ENCODE measurements around the gene GPR108.

- TF ChIP-seq EP300 (IDR thresholded peaks at IDR 0.05) (no peak), POLR2AphosphoS5 (IDR thresholded peaks at IDR 0.05) (no peak), CTCF (IDR thresholded peaks at IDR 0.05) (no peak)
Measured at GRCh38 chr19:6706633-6706958, 30.8 kb downstream of the GPR108 start.
